GM21367 (cell line): ENCODE results near the gene MUL1.

ENCODE experiments used
- ATAC-seq: cut with Tn5 transposase; IDR thresholded peaks from one replicate; pipeline ENCODE4 v1.9.1; 2021; ENCODE audit not compliant: unreplicated experiment

Gene MUL1

DNA sequence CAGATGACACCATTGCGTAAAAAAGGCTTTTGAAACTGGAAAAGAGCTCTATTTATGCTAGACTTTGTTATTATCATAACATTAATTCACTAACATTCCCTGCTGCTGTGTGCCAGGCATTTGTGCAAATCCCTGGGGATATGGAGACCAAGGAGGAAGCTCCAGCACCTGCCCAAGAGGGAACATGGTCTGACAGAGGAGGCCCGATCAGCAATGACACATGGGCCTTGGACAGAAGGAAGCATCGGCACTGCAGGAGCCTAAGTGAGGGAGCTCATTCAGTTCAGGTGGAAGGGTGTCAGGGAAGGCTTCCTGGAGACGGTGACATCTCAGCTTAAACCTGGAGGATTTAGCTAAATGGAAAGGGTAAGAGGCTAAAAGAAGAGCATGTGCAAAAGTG, 35.8 kb downstream of the MUL1 start:
- no peak for ATAC-seq

GRCh38 chr1:20470194-20470593, 37.8 kb downstream of the MUL1 start:
- ATAC-seq: no peak

- ATAC-seq: no peak
Observed at GRCh38 chr1:20469406-20470076, 38.4 kb downstream of the MUL1 start.

GRCh38 chr1:20466273-20466672, 41.7 kb downstream of the MUL1 start:
- no peak for ATAC-seq

- ATAC-seq: no peak
Observed at GRCh38 chr1:20465187-20465586, 42.8 kb downstream of the MUL1 start.

DNA sequence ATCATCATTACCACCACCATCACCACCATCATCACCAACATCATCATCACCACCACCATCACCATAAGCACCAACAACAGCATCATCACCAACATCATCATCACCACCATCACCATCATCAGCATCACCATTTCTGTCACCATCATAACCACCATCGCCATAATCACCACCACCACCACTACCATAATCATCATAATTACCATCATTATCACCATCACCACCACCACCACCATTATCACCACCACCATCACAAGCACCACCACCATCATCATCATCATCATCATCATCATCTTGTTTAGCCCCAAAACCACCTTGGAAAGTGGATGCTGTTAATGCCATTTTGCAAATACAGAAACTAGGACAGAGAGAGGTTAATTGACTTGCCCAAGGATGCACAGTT, 44.4 kb downstream of the MUL1 start:
- ATAC-seq: no peak

DNA sequence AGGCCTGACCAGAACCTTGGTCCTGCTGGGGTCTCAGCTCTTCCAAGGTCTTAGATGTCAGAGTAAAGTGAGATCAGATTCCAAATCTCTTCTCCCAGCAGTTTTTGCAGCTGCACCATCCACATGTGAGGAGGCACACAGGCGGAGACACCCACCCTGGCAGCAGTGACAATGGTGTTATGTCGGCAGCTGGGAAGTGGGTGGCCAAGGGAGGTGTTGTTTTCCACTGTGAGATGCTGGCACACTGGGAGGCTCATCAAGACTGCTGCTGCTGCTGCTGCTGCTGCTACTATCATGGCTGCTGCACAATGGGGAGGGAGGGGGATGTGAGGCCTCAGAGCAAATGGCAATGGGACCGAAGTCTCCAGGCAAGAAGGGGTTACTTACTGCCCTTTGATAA, 45.6 kb downstream of the MUL1 start:
- no peak for ATAC-seq

DNA sequence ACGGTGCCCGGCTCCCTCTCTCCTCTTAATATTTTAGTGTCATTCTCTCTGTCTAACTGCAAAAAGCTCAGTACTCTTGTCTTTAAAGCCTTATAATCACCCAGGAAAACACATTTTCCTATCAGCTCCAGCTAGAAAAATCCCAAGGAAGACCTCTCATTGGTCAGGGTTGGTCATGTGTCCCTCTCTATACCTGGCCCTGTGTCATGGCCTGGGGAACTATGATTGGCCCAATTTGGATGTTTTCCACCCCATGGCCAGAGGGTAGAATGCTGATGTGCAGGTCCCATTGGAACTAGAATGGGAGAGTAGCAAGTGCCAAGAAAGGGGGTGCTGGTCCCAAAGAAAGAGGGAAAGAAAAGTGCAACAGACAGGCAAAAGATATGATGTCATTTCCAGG, 49.2 kb downstream of the MUL1 start:
- no peak for ATAC-seq

DNA sequence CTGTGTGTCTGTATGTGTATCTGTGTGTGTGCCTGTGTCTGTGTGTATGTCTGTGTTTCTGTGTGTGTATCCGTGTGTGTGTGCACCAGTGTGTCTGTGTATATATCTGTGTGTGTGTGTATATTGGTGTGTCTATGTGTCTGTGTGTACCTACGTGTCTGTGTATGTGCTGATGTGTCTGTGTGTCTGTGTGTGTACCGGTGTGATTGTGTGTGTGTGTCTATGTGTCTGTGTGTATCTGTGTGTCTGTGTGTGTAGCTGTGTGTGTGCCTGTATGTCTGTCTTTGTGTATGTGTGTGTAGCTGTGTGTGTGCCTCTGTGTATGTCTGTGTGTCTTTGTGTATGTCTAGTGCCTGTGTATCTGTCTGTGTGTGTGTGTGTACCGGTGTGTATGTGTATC, 53.9 kb downstream of the MUL1 start:
- ATAC-seq: no peak

DNA sequence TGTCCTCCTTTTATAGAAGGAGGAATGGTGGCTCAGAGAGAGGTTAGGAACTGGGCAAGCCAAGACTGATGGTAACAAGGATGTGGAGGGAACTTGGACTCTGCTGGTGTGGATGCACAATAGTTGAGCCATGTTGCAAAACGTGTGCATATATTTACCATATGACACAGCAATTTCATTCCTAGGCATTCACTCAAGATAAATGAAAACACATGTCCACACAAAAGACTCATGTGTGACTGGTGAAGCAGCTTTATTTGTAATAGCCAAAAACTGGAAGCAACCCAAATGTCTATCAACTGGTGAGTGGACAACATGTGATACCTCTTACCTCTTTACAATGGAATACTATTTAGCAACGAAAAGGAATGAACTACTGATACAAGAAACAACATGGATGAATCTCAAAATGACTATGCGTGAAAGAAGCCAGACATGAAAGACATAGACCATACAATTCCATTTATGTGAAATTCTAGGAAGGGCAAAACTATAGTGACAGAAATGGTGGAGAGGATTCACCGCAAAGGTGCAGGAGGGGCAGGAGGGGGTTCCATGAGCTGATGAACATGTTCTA, 58.1 kb downstream of the MUL1 start:
- ATAC-seq: no peak
